Measurements from ENCODE around the gene KDM4C. TPM values are rescaled to one million over a fixed set of nuclear protein-coding genes. Genes with fewer than 3 reads are reported as not detected.

KDM4C gene
- total and polyA plus RNA-seq, 2 of the 13 experiments (the other 11 are each of a cell fraction or from before 2014, with no cell fraction given) = 19.4 to 23.6 TPM

DNA sequence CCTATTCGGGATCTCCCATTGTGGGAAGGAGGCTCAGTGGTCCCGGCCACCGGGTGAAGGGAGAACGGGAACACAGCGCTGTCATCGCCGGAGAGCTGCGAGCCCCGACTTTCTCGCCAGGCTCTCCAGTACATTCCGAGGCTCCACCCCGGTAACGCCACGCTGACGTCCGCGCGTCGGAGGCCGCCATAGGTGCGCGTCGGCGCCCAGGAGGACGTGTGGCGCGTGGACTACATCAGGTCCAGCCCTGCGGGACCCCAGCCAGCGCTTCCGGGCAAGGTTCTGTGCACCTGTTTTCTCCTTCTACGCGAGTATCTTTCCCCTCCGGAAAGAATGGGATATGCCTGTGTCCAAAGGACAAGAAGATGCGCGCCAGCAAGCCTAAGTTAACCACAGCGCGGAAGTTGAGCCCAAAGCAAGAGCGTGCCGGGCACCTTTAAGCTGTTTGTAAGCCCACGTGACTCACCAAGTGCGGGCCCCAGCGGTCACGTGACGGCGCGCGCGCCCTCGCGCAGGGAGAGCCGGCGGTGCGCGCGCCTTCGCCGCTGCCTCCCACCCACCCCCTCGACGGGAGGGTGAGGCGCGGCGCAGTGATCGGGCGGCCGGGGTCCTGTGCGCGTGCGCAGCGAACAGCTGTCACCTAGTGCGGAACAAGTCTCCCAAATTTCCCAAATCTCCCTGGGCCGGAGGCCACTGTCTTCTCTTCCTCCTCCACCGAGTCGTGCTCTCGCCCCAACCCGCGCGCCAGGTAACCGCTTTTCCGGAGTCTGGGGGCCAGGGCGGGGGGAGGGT lies at the start of gene KDM4C (continued):
- TF ChIP-seq ZBTB40 (IDR thresholded peaks at IDR 0.05) (no peak), ZBTB40 (CRISPR knock-in tag; IDR thresholded peaks at IDR 0.05) (peak; percentile 79; the same call in 1 of the 2 replicates), MAZ (IDR thresholded peaks at IDR 0.05; ENCODE audit: borderline replicate concordance, low read depth, low read length) (0 out of 2 replicates have a peak, but pooled peaks have one; percentile 50), MAZ (CRISPR knock-in tag; IDR thresholded peaks at IDR 0.05; ENCODE audit: low read depth) (peak; percentile 86), GPN1 (CRISPR knock-in tag; IDR thresholded peaks at IDR 0.05; ENCODE audit: borderline replicate concordance) (0 out of 2 replicates have a peak, but pooled peaks have one; percentile 32), KMT2A (CRISPR knock-in tag; IDR thresholded peaks at IDR 0.05) (no peak; the same call in 1 of the 2 replicates), MXI1 (IDR thresholded peaks at IDR 0.05; ENCODE audit: borderline replicate concordance, low read depth, low read length) (peak; percentile 60; the same call in 2 of the 3 replicates), CBX1 (IDR thresholded peaks at IDR 0.05; ENCODE audit: low read depth) (peak; percentile 87), MAFG (CRISPR knock-in tag; IDR thresholded peaks at IDR 0.05) (no peak), FOXA1 (IDR thresholded peaks at IDR 0.05) (no peak), FOXA1 (CRISPR knock-in tag; IDR thresholded peaks at IDR 0.05) (peak; percentile 6; the same call in 1 of the 2 replicates), ARHGAP35 (CRISPR knock-in tag; IDR thresholded peaks at IDR 0.05; ENCODE audit: borderline replicate concordance) (peak; percentile 88; the same call in 1 of the 2 replicates), GTF3A (CRISPR knock-in tag; conservative IDR thresholded peaks at IDR 0.05) (peak; percentile 93; the same call in 1 of the 2 replicates), HOXD1 (CRISPR knock-in tag; IDR thresholded peaks at IDR 0.05) (no peak), GABPB1 (CRISPR knock-in tag; IDR thresholded peaks at IDR 0.05) (peak; percentile 85), PAF1 (CRISPR knock-in tag; IDR thresholded peaks at IDR 0.05) (no peak), HIVEP1 (CRISPR knock-in tag; IDR thresholded peaks at IDR 0.05) (peak; percentile 91), ZNF564 (CRISPR knock-in tag; IDR thresholded peaks at IDR 0.05) (no peak; the same call in 1 of the 2 replicates)
- TF ChIP-seq, protein P1, sequence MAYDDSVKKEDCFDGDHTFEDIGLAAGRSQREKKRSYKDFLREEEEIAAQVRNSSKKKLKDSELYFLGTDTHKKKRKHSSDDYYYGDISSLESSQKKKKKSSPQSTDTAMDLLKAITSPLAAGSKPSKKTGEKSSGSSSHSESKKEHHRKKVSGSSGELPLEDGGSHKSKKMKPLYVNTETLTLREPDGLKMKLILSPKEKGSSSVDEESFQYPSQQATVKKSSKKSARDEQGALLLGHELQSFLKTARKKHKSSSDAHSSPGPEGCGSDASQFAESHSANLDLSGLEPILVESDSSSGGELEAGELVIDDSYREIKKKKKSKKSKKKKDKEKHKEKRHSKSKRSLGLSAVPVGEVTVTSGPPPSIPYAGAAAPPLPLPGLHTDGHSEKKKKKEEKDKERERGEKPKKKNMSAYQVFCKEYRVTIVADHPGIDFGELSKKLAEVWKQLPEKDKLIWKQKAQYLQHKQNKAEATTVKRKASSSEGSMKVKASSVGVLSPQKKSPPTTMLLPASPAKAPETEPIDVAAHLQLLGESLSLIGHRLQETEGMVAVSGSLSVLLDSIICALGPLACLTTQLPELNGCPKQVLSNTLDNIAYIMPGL (CRISPR knock-in tag; IDR thresholded peaks at IDR 0.05; ENCODE audit: borderline replicate concordance in 1 of 2, low read depth in 1 of 2) = peak in 1 of 2 experiments; percentile 85; a peak in 2 of 4 replicates
